ENCODE measurements around the gene UBA6.
"Not testable (repeated sequence)": the region's sequence is repeated elsewhere in the genome, so short reads cannot be mapped to it uniquely, and the experiment has no call there.

UBA6 gene

GRCh38 chr4:67713529-67714247 is 12.7 kb upstream of the UBA6 start:
- TF ChIP-seq, protein P1, sequence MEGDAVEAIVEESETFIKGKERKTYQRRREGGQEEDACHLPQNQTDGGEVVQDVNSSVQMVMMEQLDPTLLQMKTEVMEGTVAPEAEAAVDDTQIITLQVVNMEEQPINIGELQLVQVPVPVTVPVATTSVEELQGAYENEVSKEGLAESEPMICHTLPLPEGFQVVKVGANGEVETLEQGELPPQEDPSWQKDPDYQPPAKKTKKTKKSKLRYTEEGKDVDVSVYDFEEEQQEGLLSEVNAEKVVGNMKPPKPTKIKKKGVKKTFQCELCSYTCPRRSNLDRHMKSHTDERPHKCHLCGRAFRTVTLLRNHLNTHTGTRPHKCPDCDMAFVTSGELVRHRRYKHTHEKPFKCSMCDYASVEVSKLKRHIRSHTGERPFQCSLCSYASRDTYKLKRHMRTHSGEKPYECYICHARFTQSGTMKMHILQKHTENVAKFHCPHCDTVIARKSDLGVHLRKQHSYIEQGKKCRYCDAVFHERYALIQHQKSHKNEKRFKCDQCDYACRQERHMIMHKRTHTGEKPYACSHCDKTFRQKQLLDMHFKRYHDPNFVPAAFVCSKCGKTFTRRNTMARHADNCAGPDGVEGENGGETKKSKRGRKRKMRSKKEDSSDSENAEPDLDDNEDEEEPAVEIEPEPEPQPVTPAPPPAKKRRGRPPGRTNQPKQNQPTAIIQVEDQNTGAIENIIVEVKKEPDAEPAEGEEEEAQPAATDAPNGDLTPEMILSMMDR (IDR thresholded peaks at IDR 0.05; ENCODE audit: extremely low read depth, missing control alignments) = no peak

DNA sequence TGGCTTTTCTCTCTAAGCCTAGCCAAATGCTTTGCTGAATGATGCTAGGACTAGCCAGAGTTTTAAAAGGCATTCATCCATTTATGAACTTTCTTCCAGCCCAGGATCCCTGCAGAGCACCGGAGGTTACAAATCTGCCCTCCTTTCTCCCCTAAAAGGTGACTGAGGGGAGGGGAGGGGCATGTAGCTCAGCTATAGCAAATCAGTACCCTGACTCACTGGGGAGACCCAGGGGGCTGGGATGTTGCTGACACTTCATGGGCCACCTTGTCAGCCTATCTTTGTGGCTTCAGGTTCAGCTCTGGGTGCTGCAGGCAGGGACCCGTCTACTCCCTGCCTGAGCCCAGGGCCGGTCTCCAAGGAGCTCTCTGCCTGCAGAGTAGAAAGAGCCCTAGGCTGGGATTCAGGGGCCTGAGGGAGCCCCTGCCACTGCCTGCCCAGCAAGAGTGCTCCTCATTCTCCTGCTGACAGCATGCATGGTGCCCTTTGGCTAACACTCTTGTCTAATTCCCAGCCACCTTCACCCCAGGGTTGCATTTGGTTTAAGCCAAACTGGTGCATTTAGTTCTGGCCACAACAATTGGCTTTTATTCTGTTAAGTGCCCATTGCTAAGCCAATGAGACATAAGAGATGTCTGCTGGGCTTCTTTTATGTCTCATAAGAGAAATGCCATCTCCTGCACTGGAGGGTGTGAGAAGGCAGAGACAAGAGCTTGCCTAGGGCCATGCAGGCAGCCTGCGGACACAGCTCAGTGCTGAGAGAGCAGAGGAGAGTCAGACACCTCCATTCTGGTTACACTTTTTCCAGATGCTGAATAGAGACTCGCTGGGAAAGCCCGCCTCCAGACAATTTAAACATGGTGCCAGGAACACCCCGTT is 11.9 kb upstream of the UBA6 start:
- TF ChIP-seq, protein P1 (IDR thresholded peaks at IDR 0.05; ENCODE audit: extremely low read depth, missing control alignments) = no peak
- DNase-seq (ENCODE audit: low spot score) = no peak

More at GRCh38 chr4:67713529-67714247, 12.7 kb upstream of the UBA6 start:
- no peak for DNase-seq (ENCODE audit: low spot score)

GRCh38 chr4:67712000-67712625 is 11.2 kb upstream of the UBA6 start:
- DNase-seq (ENCODE audit: low spot score) = no peak
- TF ChIP-seq, protein P1 (IDR thresholded peaks at IDR 0.05; ENCODE audit: extremely low read depth, missing control alignments) = no peak

GRCh38 chr4:67706682-67707081 is 5.7 kb upstream of the UBA6 start:
- DNase-seq (ENCODE audit: low spot score) = not testable (repeated sequence)

DNA sequence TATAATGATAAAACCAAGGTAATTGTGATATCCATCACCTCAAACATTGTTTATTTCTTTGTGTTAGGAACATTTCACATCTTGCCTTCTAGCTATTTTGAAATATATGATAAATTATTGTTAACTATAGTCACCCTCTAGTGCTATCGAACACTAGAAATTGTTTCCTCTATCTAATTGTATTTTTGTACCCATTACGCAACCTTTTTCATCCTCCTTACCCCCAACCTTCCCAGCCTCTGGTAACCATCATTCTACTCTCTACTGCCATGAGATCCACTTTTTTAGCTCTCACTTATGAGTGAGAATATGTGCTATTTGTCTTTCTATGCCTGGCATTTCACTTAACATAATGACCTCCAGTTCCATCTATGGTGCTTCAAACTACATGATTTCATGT is 3.9 kb upstream of the UBA6 start:
- no peak for DNase-seq (ENCODE audit: low spot score)
- TF ChIP-seq, protein P1 (IDR thresholded peaks at IDR 0.05; ENCODE audit: extremely low read depth, missing control alignments) = no peak

GRCh38 chr4:67702166-67702565 is 1.2 kb upstream of the UBA6 start:
- TF ChIP-seq, protein P1 (IDR thresholded peaks at IDR 0.05; ENCODE audit: extremely low read depth, missing control alignments) = no peak
- no peak for DNase-seq (ENCODE audit: low spot score)

DNA sequence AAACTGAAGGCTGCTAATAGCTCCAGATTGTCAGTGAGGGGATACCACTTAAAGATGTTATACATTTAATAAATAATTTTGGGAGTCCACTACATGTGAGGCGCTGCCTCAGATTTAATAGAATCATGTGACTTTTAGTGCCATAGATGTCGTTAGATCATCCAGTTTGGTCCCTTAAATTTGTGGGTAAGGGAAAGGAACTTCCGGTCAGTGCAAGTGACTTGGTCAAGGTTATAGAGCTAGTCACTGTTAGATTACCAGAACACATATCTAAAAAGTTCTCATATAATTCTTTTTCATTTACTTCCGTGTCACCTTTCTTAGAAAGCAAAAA is 529 bp upstream of the UBA6 start:
- TF ChIP-seq, protein P1 (IDR thresholded peaks at IDR 0.05; ENCODE audit: extremely low read depth, missing control alignments) = no peak
- DNase-seq (ENCODE audit: low spot score) = no peak

Data from GM20000 (cell line).